CD14-positive monocyte (primary cell): Measurements from ENCODE around the gene DNAJB8. TPM values are rescaled to one million over a fixed set of nuclear protein-coding genes. Genes with fewer than 3 reads are reported as not detected.

Experiments used
- DNase-seq, 3 donors: peaks; one replicate each; pipeline ENCODE4 v3.0.0-alpha.2; 2011 to 2022
- H2AFZ ChIP-seq: 2 replicates; pipeline ENCODE4 v1.6.0; 2012; ENCODE audit warnings: mild to moderate bottlenecking, low read depth, low read length, inconsistent platforms; ENCODE audit not compliant: insufficient read depth, poor library complexity, severe bottlenecking
- H3K27ac ChIP-seq, 2 donors: 1 replicate in 1 of 2; 2 replicates in 1 of 2; pipeline ENCODE4 v1.5.1; 2012 to 2013; ENCODE audit warnings: low read length in 2 of 2, control low read depth in 1 of 2, inconsistent platforms in 1 of 2, low read depth in 1 of 2, mild to moderate bottlenecking in 1 of 2
- H3K27me3 ChIP-seq, 2 donors: one replicate each; pipeline versions ENCODE4 v1.6.0 to v1.6.1; 2011 to 2013; ENCODE audit warnings: low read length in 2 of 2; ENCODE audit not compliant: control insufficient read depth in 2 of 2, insufficient read depth in 2 of 2
- H3K36me3 ChIP-seq, 2 donors: replicated peaks in 1 of 2; 1 replicate in 1 of 2; 2 replicates in 1 of 2; pipeline versions ENCODE4 v1.5.1 to v1.6.1; 2012 to 2013; ENCODE audit warnings: low read length in 2 of 2, control low read depth in 1 of 2, inconsistent platforms in 1 of 2, mild to moderate bottlenecking in 1 of 2; ENCODE audit not compliant: insufficient read depth in 2 of 2, control insufficient read depth in 1 of 2
- H3K4me1 ChIP-seq, 2 donors: 1 replicate in 1 of 2; 2 replicates in 1 of 2; pipeline versions ENCODE4 v1.5.1 to v1.6.1; 2012 to 2013; ENCODE audit warnings: low read length in 2 of 2, control low read depth in 1 of 2, inconsistent platforms in 1 of 2, mild to moderate bottlenecking in 1 of 2, moderate library complexity in 1 of 2; ENCODE audit not compliant: insufficient read depth in 2 of 2, control insufficient read depth in 1 of 2
- H3K4me2 ChIP-seq: replicated peaks from 2 replicates; pipeline ENCODE3; 2012; ENCODE audit warnings: low read length, moderate library complexity, mild to moderate bottlenecking; ENCODE audit not compliant: poor library complexity, severe bottlenecking; ENCODE audit errors: extremely low read depth
- H3K4me3 ChIP-seq, 3 experiments: fragments of 200-600 bp in 1 of 3; sonication (generic) in 1 of 3; replicated peaks in 1 of 3; 1 replicate in 2 of 3; 2 replicates in 1 of 3; pipeline ENCODE4 v1.5.1; 2011 to 2013; ENCODE audit warnings: low read length in 3 of 3, mild to moderate bottlenecking in 3 of 3, control low read depth in 2 of 3, low read depth in 2 of 3, inconsistent platforms in 1 of 3, moderate library complexity in 1 of 3
- H3K79me2 ChIP-seq: 2 replicates; pipeline ENCODE4 v1.6.0; 2012; ENCODE audit warnings: mild to moderate bottlenecking, control low read depth, inconsistent platforms, low read length, moderate library complexity; ENCODE audit not compliant: insufficient read depth
- H3K9ac ChIP-seq: 2 replicates; pipeline ENCODE4 v1.6.0; 2017; ENCODE audit warnings: low read length, mild to moderate bottlenecking; ENCODE audit not compliant: insufficient read depth, poor library complexity, severe bottlenecking
- H3K9me3 ChIP-seq, 2 donors: replicated peaks in 1 of 2; 1 replicate in 1 of 2; 2 replicates in 1 of 2; pipeline versions ENCODE4 v1.5.1 to v1.6.1; 2012 to 2013; ENCODE audit warnings: low read length in 2 of 2, control low read depth in 1 of 2; ENCODE audit not compliant: control insufficient read depth in 1 of 2, insufficient read depth in 1 of 2
- H4K20me1 ChIP-seq: 2 replicates; pipeline ENCODE4 v1.6.0; 2012; ENCODE audit warnings: mild to moderate bottlenecking, low read length, control low read depth, moderate library complexity; ENCODE audit not compliant: insufficient read depth
- H3K27ac Mint-ChIP-seq, 7 donors: one replicate each; pipeline ENCODE4 v1.8.0; 2020; ENCODE audit warnings: mild to moderate bottlenecking in 7 of 7, mixed read lengths in 7 of 7, moderate library complexity in 6 of 7, inconsistent platforms in 2 of 7
- H3K27me3 Mint-ChIP-seq, 3 donors: one replicate each; pipeline ENCODE4 v1.8.0; 2021 to 2022; ENCODE audit warnings: low read depth in 3 of 3, mild to moderate bottlenecking in 3 of 3, mixed read lengths in 3 of 3, moderate library complexity in 3 of 3, inconsistent platforms in 1 of 3
- H3K36me3 Mint-ChIP-seq, 2 donors: one replicate each; pipeline ENCODE4 v1.8.0; 2020; ENCODE audit warnings: mixed read lengths in 2 of 2, inconsistent platforms in 1 of 2, mild to moderate bottlenecking in 1 of 2
- H3K4me1 Mint-ChIP-seq: one replicate; pipeline ENCODE4 v1.8.0; 2020; ENCODE audit warnings: mild to moderate bottlenecking, mixed read lengths
- H3K4me3 Mint-ChIP-seq, 2 donors: one replicate each; pipeline ENCODE4 v1.8.0; 2020; ENCODE audit warnings: mild to moderate bottlenecking in 2 of 2, mixed read lengths in 2 of 2, moderate library complexity in 1 of 2
- H3K9me3 Mint-ChIP-seq, 7 donors: one replicate each; pipeline ENCODE4 v1.8.0; 2020 to 2022; ENCODE audit warnings: mixed read lengths in 7 of 7, mild to moderate bottlenecking in 6 of 7, moderate library complexity in 6 of 7, inconsistent platforms in 2 of 7
- CTCF ChIP-seq: fragments of 200-600 bp; IDR thresholded peaks from one replicate; pipeline ENCODE4 v1.8.0; 2022; ENCODE audit warnings: antibody characterized with exemption, mild to moderate bottlenecking
- WGBS: methylation state at CpG from one replicate; pipeline ENCODE4 v1.1.5; 2013; ENCODE audit warnings: missing lambda C conversion rate; ENCODE audit not compliant: insufficient coverage; 5-methylcytosine and 5-hydroxymethylcytosine counted together
- intact Hi-C, 2 donors: fragments of 100-400 bp; cut with micrococcal nuclease; formaldehyde crosslinking; loops; one replicate each; pipeline versions ENCODE4 v1.15.0 to v1.15.1; 2023
- polyA plus RNA-seq, 3 donors: library from polyadenylated mRNA; depleted of rRNA in 1 of 3; unstranded in 2 of 3; stranded (reverse) in 1 of 3; fragments of 300-500 nt in 2 of 3; fragments of >200 nt in 1 of 3; fragmentation: Illumina TruSeq in 2 of 3; gene quantifications; 1 replicate in 2 of 3; 2 replicates in 1 of 3; pipeline ENCODE4 v1.2.3, GENCODE V29; 2012 to 2021

Gene DNAJB8
- polyA plus RNA-seq, 3 donors: not detected

- Histone ChIP-seq H3K27ac (no peak overlapping the region), H3K9me3 (peaks cover 0 to 44% of the 10 kb centered on the region in 2 donors), H3K27me3 (peaks cover 85 to 99% of the 10 kb centered on the region in 2 donors), H3K4me1 (peaks cover 57 to 69% of the 10 kb centered on the region in 2 donors), H3K4me2 (peak overlapping the region; percentile 92), H3K4me3 (peak overlapping the region in 2 of 3 experiments; percentile 51 to 78), H3K79me2 (no peaks in the 10 kb centered on the region), H4K20me1 (no peaks in the 10 kb centered on the region), H2AFZ (peak overlapping the region; percentile 86), H3K9ac (peak overlapping the region; percentile 63), H3K36me3 (no peaks in the 10 kb centered on the region)
- intact Hi-C loops: loop anchor here in 1 of 2 donors (10.0 kb wide), 1 partner anchor 413 kb away; no protein-coding TSS in a partner anchor
- peaks cover 87 to 100% (median 96%) of the 10 kb centered on the region in 3 donors for H3K27me3 Mint-ChIP-seq
- peak overlapping the region; percentile 85 to 97 for H3K4me3 Mint-ChIP-seq
- peaks cover 0 to 51% (median 11%) of the 10 kb centered on the region in 7 donors for H3K9me3 Mint-ChIP-seq
- H3K4me1 Mint-ChIP-seq: peaks cover 55% of the 10 kb centered on the region
- no peak for TF ChIP-seq CTCF
- WGBS: under 1% methylated on average over 57 of the region's 68 CpGs
- DNase-seq: peak; percentile 35 to 62 (median 46)
- H3K36me3 Mint-ChIP-seq: peaks cover 6 to 11% of the 10 kb centered on the region in 2 donors
- peak overlapping the region in 1 of 7 donors; percentile 69 for H3K27ac Mint-ChIP-seq
Measured at GRCh38 chr3:128487813-128488635, 21.3 kb upstream of the DNAJB8 start.

GRCh38 chr3:128487538-128487812, 20.8 kb upstream of the DNAJB8 start:
- DNase-seq: no peak
- Histone ChIP-seq H3K79me2 (no peaks in the 10 kb centered on the region), H3K4me2 (peak overlapping the region; percentile 92), H4K20me1 (no peaks in the 10 kb centered on the region), H2AFZ (peak overlapping the region; percentile 86), H3K4me1 (peaks cover 56 to 64% of the 10 kb centered on the region in 2 donors), H3K9me3 (peaks cover 0 to 50% of the 10 kb centered on the region in 2 donors), H3K9ac (peak overlapping the region; percentile 43), H3K27me3 (peaks cover 85 to 99% of the 10 kb centered on the region in 2 donors), H3K27ac (no peak overlapping the region), H3K4me3 (peak overlapping the region in 2 of 3 experiments; percentile 51 to 78), H3K36me3 (no peaks in the 10 kb centered on the region)
- H3K4me1 Mint-ChIP-seq: peaks cover 58% of the 10 kb centered on the region
- peaks cover 6 to 12% of the 10 kb centered on the region in 2 donors for H3K36me3 Mint-ChIP-seq
- TF ChIP-seq CTCF: no peak
- WGBS: 0% methylated on average over 12 of the region's 18 CpGs
- peak overlapping the region in 2 of 7 donors; percentile 72 to 75 for H3K27ac Mint-ChIP-seq
- H3K9me3 Mint-ChIP-seq: peaks cover 0 to 52% (median 11%) of the 10 kb centered on the region in 7 donors
- peaks cover 89 to 100% (median 96%) of the 10 kb centered on the region in 3 donors for H3K27me3 Mint-ChIP-seq
- peak overlapping the region; percentile 85 to 97 for H3K4me3 Mint-ChIP-seq
- intact Hi-C loops: loop anchor here in 1 of 2 donors (10.0 kb wide), 1 partner anchor 413 kb away; no protein-coding TSS in a partner anchor
